Upper lobe of left lung (tissue), 4 donors: ENCODE data around the gene TBCK.
"Not testable (repeated sequence)": the region's sequence is repeated elsewhere in the genome, so short reads cannot be mapped to it uniquely, and the experiment has no call there.

ENCODE experiments used
- CTCF ChIP-seq, 6 experiments: fragments of 450-650 bp in 4 of 6; fragments of 200-600 bp in 2 of 6; sonication (generic) in 2 of 6; IDR thresholded peaks; one replicate each; pipeline ENCODE4 v1.5.1; 2016 to 2019; ENCODE audit warnings: antibody characterized with exemption in 6 of 6
- POLR2A ChIP-seq, 4 donors: fragments of 450-650 bp; IDR thresholded peaks; one replicate each; pipeline ENCODE4 v1.5.1; 2016 to 2017; ENCODE audit warnings: antibody characterized with exemption in 4 of 4, mild to moderate bottlenecking in 2 of 4

- TF ChIP-seq POLR2A, CTCF (IDR thresholded peaks at IDR 0.05): not testable (repeated sequence)
Measured at GRCh38 chr4:106111778-106112469, 204.1 kb downstream of the TBCK start.
